ENCODE data around the gene AOPEP. TPM values are rescaled to one million over a fixed set of nuclear protein-coding genes. Genes with fewer than 3 reads are reported as not detected.

The AOPEP gene
- total and polyA plus RNA-seq, 9 of the 15 experiments (the other 6 are each of a cell fraction or from before 2014, with no cell fraction given) = 4.5 to 19.3 (median 13.5) TPM

DNA sequence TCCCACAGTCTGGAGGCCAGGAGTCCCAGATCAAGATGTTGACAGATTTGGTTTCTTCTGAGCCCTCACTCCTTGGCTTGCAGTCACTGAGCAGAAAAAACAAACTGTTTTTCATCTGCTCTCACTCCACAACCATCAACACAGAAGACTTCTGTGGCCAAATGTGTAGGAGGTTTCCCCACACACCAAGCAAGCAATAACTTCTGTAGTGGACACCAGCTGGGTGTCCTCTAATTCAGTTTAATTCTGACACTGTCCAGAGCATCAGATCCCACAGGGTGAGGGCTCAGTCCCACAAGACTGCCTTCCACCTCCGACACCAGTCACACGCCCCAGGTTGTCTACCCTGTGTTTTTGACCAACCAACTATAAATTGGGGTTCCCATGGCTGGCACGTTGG is 209.9 kb downstream of the AOPEP start:
- no peak overlapping the region for H3K9ac ChIP-seq (ENCODE audit: insufficient read depth in 1 of 2, low read depth in 2 of 2, low read length in 2 of 2)
- ChIA-PET POLR2A (no interaction called here), CTCF (ENCODE audit: low intra/inter-chr PET ratio) (no interaction called here)
- H3K27ac ChIP-seq (ENCODE audit: extremely low read depth, low read depth, low read length) = no peak overlapping the region
- BruUV-seq (replicated peaks) = no TSS peak
- no peaks in the 10 kb centered on the region for H3K36me3 ChIP-seq (ENCODE audit: control insufficient read depth, insufficient read depth, low read length)
- 79% methylated on average over 3 of the region's 3 CpGs for WGBS (ENCODE audit: insufficient coverage, low coverage, missing lambda C conversion rate)
- H4K20me1 ChIP-seq (replicated peaks; ENCODE audit: control insufficient read depth, insufficient read depth, low read length) = no peaks in the 10 kb centered on the region
- H2AFZ ChIP-seq (ENCODE audit: low read depth, low read length) = no peak overlapping the region
- H3K9me3 ChIP-seq (replicated peaks; ENCODE audit: control insufficient read depth, insufficient read depth, low read depth, low read length) = no peaks in the 10 kb centered on the region
- intact Hi-C loops (cut with micrococcal nuclease) (no loop called here), in situ Hi-C loops (cut with MboI) (no loop called here)
- FAIRE-seq = no peak
- no peak overlapping the region for H3K4me2 ChIP-seq (ENCODE audit: insufficient read depth, low read length)
- DNase-seq (ENCODE audit: extremely low read depth in 1 of 4, low spot score in 3 of 4) = no peak
- TF ChIP-seq DNMT1 (IDR thresholded peaks at IDR 0.05) (no peak), IFI16 (CRISPR knock-in tag; IDR thresholded peaks at IDR 0.05) (no peak), ZNF318 (IDR thresholded peaks at IDR 0.05; ENCODE audit: borderline replicate concordance in 1 of 2, low read depth in 1 of 2) (no peak), ZBTB17 (CRISPR knock-in tag; IDR thresholded peaks at IDR 0.05) (no peak), HDAC6 (IDR thresholded peaks at IDR 0.05; ENCODE audit: low read depth, low read length) (no peak), NR1H2 (CRISPR knock-in tag; IDR thresholded peaks at IDR 0.05) (no peak), ZEB2 (IDR thresholded peaks at IDR 0.05) (no peak)
- no peak for ATAC-seq
- H3K4me1 ChIP-seq (replicated peaks in 1 of 2; ENCODE audit: control insufficient read depth in 2 of 2, insufficient read depth in 2 of 2, low read length in 2 of 2) = peaks cover 5 to 20% of the 10 kb centered on the region in 2 experiments
- no peak overlapping the region for H3K4me3 ChIP-seq
- no peaks in the 10 kb centered on the region for H3K79me2 ChIP-seq (ENCODE audit: control insufficient read depth, insufficient read depth, low read length)
- H3K27me3 ChIP-seq (ENCODE audit: control insufficient read depth in 2 of 2, insufficient read depth in 2 of 2, low read length in 2 of 2) = no peaks in the 10 kb centered on the region
- no peaks in the 10 kb centered on the region for H3K9me1 ChIP-seq (ENCODE audit: control insufficient read depth, insufficient read depth, low read length)

Measured in K562 (cell line).